H1 (cell line): Measurements from ENCODE around the gene NMT1. TPM values are rescaled to one million over a fixed set of nuclear protein-coding genes. Genes with fewer than 3 reads are reported as not detected.
A peak's percentile ranks its signal among the peaks of the same experiment; 100 is the strongest.

Experiments used
- CTCF ChIA-PET: fragments of 300-600 bp; sonication (Branson Sonifier 250); formaldehyde crosslinking; loops from one replicate; lab custom pipeline; 2021; ENCODE audit not compliant: partially characterized antibody; lab: Charles Lee
- POLR2A ChIA-PET: fragments of 300-600 bp; sonication (Branson Sonifier 250); formaldehyde crosslinking; loops from one replicate; lab custom pipeline; 2021; ENCODE audit warnings: inconsistent platforms; ENCODE audit not compliant: partially characterized antibody; lab: Charles Lee
- DNase-seq, 2 experiments: peaks; one replicate each; pipeline versions ENCODE4 v3.0.0 to v3.0.0-alpha.2; 2010 to 2022; ENCODE audit warnings: low spot score in 2 of 2, low read depth in 1 of 2, mixed read lengths in 1 of 2
- FAIRE-seq: peaks from 2 replicates; lab custom pipeline; 2011; peaks lifted over from hg19 to GRCh38; lab: Jason Lieb, UNC
- H2AFZ ChIP-seq: 2 replicates; pipeline ENCODE4 v1.8.1; 2012; ENCODE audit warnings: low read length, inconsistent platforms
- H2AK5ac ChIP-seq: 2 replicates; pipeline ENCODE4 v1.6.1; 2013; ENCODE audit warnings: low read depth, low read length
- H2BK120ac ChIP-seq: replicated peaks from 2 replicates; pipeline ENCODE3; 2013; ENCODE audit warnings: low read depth, low read length, inconsistent platforms
- H2BK12ac ChIP-seq: 2 replicates; pipeline ENCODE4 v1.6.1; 2013; ENCODE audit warnings: low read depth, low read length
- H2BK15ac ChIP-seq: 2 replicates; pipeline ENCODE4 v1.6.1; 2013; ENCODE audit warnings: low read length
- H2BK20ac ChIP-seq: 2 replicates; pipeline ENCODE4 v1.6.1; 2013; ENCODE audit warnings: low read length
- H2BK5ac ChIP-seq: 2 replicates; pipeline ENCODE4 v1.6.1; 2013; ENCODE audit warnings: low read depth, low read length
- H3K14ac ChIP-seq: 2 replicates; pipeline ENCODE4 v1.6.1; 2013; ENCODE audit warnings: inconsistent platforms; ENCODE audit not compliant: insufficient read length
- H3K18ac ChIP-seq: 2 replicates; pipeline ENCODE4 v1.6.1; 2013; ENCODE audit warnings: low read length; ENCODE audit errors: extremely low read depth
- H3K23ac ChIP-seq: 2 replicates; pipeline ENCODE4 v1.6.1; 2013; ENCODE audit warnings: inconsistent platforms; ENCODE audit not compliant: insufficient read length
- H3K23me2 ChIP-seq: 2 replicates; pipeline ENCODE4 v1.6.1; 2013; ENCODE audit warnings: low read depth, low read length
- H3K27ac ChIP-seq: 2 replicates; pipeline ENCODE4 v1.6.1; 2011; ENCODE audit warnings: low read depth, low read length, inconsistent platforms
- H3K27me3 ChIP-seq, 4 experiments: replicated peaks in 1 of 4; 1 replicate in 1 of 4; 2 replicates in 3 of 4; pipeline versions ENCODE4 v1.6.1 to v1.8.1; 2011 to 2013; ENCODE audit warnings: low read length in 3 of 4, mild to moderate bottlenecking in 3 of 4, inconsistent platforms in 2 of 4, mixed read lengths in 2 of 4, moderate library complexity in 1 of 4; ENCODE audit not compliant: control insufficient read depth in 3 of 4, insufficient read depth in 3 of 4; ENCODE audit errors: extremely low read depth in 1 of 4
- H3K36me3 ChIP-seq, 4 experiments: 2 replicates each; pipeline versions ENCODE4 v1.6.1 to v1.8.1; 2011 to 2013; ENCODE audit warnings: mild to moderate bottlenecking in 4 of 4, low read length in 3 of 4, moderate library complexity in 2 of 4, control low read depth in 1 of 4, inconsistent platforms in 1 of 4; ENCODE audit not compliant: insufficient read depth in 4 of 4, control insufficient read depth in 2 of 4
- H3K4ac ChIP-seq: replicated peaks from 2 replicates; pipeline ENCODE3; 2013; ENCODE audit warnings: low read length, low read depth, mixed read lengths, inconsistent platforms; ENCODE audit not compliant: insufficient read length
- H3K4me1 ChIP-seq, 4 experiments: replicated peaks in 1 of 4; 1 replicate in 1 of 4; 2 replicates in 3 of 4; pipeline versions ENCODE4 v1.6.1 to v1.8.1; 2011 to 2013; ENCODE audit warnings: low read length in 3 of 4, inconsistent platforms in 2 of 4, mixed read lengths in 1 of 4; ENCODE audit not compliant: insufficient read depth in 4 of 4, control insufficient read depth in 3 of 4
- H3K4me2 ChIP-seq, 2 experiments: 2 replicates each; pipeline versions ENCODE4 v1.6.1 to v1.8.1; 2011 to 2013; ENCODE audit warnings: low read depth in 2 of 2, low read length in 2 of 2, control low read depth in 1 of 2, inconsistent platforms in 1 of 2, mild to moderate bottlenecking in 1 of 2; ENCODE audit not compliant: insufficient read depth in 1 of 2
- H3K4me3 ChIP-seq, 4 experiments: fragments of 200-600, 300-600 bp in 1 of 4; sonication (generic), shearing (Covaris generic), sonication (Bioruptor Twin) in 1 of 4; 2 replicates each; pipeline versions ENCODE4 v1.5.1 to v1.8.1; 2011 to 2016; ENCODE audit warnings: low read length in 4 of 4, low read depth in 3 of 4, control low read depth in 2 of 4, inconsistent platforms in 2 of 4, mild to moderate bottlenecking in 2 of 4, mixed read lengths in 1 of 4, moderate library complexity in 1 of 4; ENCODE audit not compliant: insufficient read depth in 2 of 4; ENCODE audit errors: extremely low read depth in 1 of 4
- H3K56ac ChIP-seq: replicated peaks from 2 replicates; pipeline ENCODE3; 2013; ENCODE audit warnings: low read depth, mild to moderate bottlenecking, mixed read lengths, low read length, inconsistent platforms; ENCODE audit not compliant: insufficient read length
- H3K79me1 ChIP-seq: 2 replicates; pipeline ENCODE4 v1.6.1; 2013; ENCODE audit warnings: low read depth, low read length, control low read depth
- H3K79me2 ChIP-seq, 2 experiments: 2 replicates each; pipeline versions ENCODE4 v1.6.1 to v1.8.1; 2012 to 2013; ENCODE audit warnings: low read length in 2 of 2, mild to moderate bottlenecking in 2 of 2, inconsistent platforms in 1 of 2; ENCODE audit not compliant: insufficient read depth in 2 of 2, control insufficient read depth in 1 of 2
- H3K9ac ChIP-seq, 4 experiments: replicated peaks in 1 of 4; 1 replicate in 1 of 4; 2 replicates in 3 of 4; pipeline versions ENCODE4 v1.6.1 to v1.8.1; 2011 to 2013; ENCODE audit warnings: low read depth in 3 of 4, low read length in 3 of 4, control low read depth in 2 of 4, mild to moderate bottlenecking in 2 of 4, moderate library complexity in 2 of 4, inconsistent platforms in 1 of 4; ENCODE audit errors: extremely low read depth in 1 of 4
- H3K9me3 ChIP-seq, 2 experiments: 2 replicates each; pipeline versions ENCODE4 v1.6.1 to v1.8.1; 2012 to 2013; ENCODE audit warnings: mild to moderate bottlenecking in 2 of 2, moderate library complexity in 2 of 2, control low read depth in 1 of 2, inconsistent platforms in 1 of 2, low read depth in 1 of 2, low read length in 1 of 2, mixed read lengths in 1 of 2; ENCODE audit not compliant: insufficient read depth in 2 of 2
- H4K20me1 ChIP-seq, 2 experiments: replicated peaks in 1 of 2; 2 replicates each; pipeline versions ENCODE3 to v1.8.1; 2011 to 2013; ENCODE audit warnings: inconsistent platforms in 2 of 2, low read length in 2 of 2, mild to moderate bottlenecking in 1 of 2; ENCODE audit not compliant: insufficient read depth in 2 of 2, control insufficient read depth in 1 of 2
- H4K5ac ChIP-seq: 2 replicates; pipeline ENCODE4 v1.6.1; 2013; ENCODE audit warnings: low read length, low read depth, mixed read lengths, inconsistent platforms; ENCODE audit not compliant: insufficient read length
- H4K8ac ChIP-seq: 2 replicates; pipeline ENCODE4 v1.8.0; 2013; ENCODE audit warnings: mild to moderate bottlenecking, moderate library complexity, low read length, inconsistent platforms; ENCODE audit not compliant: insufficient read depth; ENCODE audit errors: extremely low read depth
- H4K91ac ChIP-seq: replicated peaks from 2 replicates; pipeline ENCODE3; 2013; ENCODE audit warnings: low read length, mixed read lengths, inconsistent platforms; ENCODE audit not compliant: insufficient read length
- SP1 ChIP-seq: IDR thresholded peaks from 2 replicates; pipeline ENCODE4 v1.6.1; 2011; ENCODE audit warnings: low read depth, low read length
- WGBS, 2 experiments: shearing (Covaris generic) in 1 of 2; methylation state at CpG; one replicate each; pipeline versions ENCODE4 v1.1.6 to v1.1.7; 2013 to 2015; ENCODE audit warnings: low lambda C conversion rate in 2 of 2, mixed read lengths in 2 of 2, inconsistent platforms in 1 of 2, low coverage in 1 of 2, missing lambda C conversion rate in 1 of 2; ENCODE audit not compliant: insufficient replicate concordance in 2 of 2, insufficient coverage in 1 of 2, insufficient read length in 1 of 2; ENCODE audit errors: extremely low coverage in 1 of 2, missing lambda C conversion rate in 1 of 2; 5-methylcytosine and 5-hydroxymethylcytosine counted together
- polyA plus RNA-seq, 7 experiments: library from polyadenylated mRNA; depleted of rRNA in 3 of 7; stranded (reverse) in 5 of 7; unstranded in 2 of 7; fragments of >200 nt in 5 of 7; fragments of 200-250 nt in 2 of 7; gene quantifications; 1 replicate in 5 of 7; 2 replicates in 1 of 7; 4 replicates in 1 of 7; pipeline versions ENCODE4 v1.2.1 to v1.2.3, GENCODE V29; 2011 to 2013; ENCODE audit warnings: missing spikeins in 2 of 7, mixed read lengths in 2 of 7
- total RNA-seq: library from RNA; stranded (reverse); fragmentation: NEBNext Ultra II Directional; extraction: Animal tissue kit (Norgen Biotek cat#: 25700); gene quantifications from 2 replicates; pipeline ENCODE4 v1.2.1, GENCODE V29; 2021

The NMT1 gene
- total and polyA plus RNA-seq, 2 of the 8 experiments (the other 6 are each of a cell fraction or from before 2014, with no cell fraction given) = 42.9 to 149 TPM

DNA sequence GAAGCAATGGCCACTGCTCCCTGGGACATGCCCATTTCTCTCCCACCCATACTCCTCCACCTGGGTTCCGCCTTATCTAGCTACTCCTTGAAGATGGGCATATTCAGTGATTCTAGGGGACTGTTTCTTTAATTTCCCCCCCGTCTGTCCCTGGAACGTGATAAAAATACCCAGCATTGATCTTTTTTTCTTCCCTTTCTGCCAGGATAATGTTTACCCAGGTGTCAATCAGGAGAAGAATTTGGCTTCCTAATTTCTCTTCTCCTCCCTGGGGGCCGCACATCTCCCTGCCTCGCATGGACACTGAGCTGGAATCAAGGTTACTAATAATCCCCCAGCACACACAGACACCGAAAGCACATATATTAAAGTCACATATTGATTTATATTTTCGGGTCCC, 44.9 kb upstream of the NMT1 start:
- WGBS, 2 experiments = 82% methylated on average over 7 of the region's 7 CpGs; no CpG with 5 or more reads in 1 of the 2 experiments
- H4K8ac ChIP-seq = no peak overlapping the region
- H3K27ac ChIP-seq = no peak overlapping the region; the same call in 1 of the 2 replicates
- POLR2A ChIA-PET = interaction anchor here (1.0 to 1.2 kb wide), 2 partner anchors 56 to 116 kb away, joined by 3 read pairs; a partner anchor contains a TSS
- CTCF ChIA-PET = interaction anchor here (0.8 to 16.2 kb wide), 4 partner anchors 21 to 93 kb away, joined by 3 to 243 read pairs (median 66); no protein-coding TSS in a partner anchor
- H3K79me2 ChIP-seq = no peaks in the 10 kb centered on the region
- no peak overlapping the region for H3K56ac ChIP-seq
- H2AFZ ChIP-seq = no peak overlapping the region
- 0 out of 7 replicates have a peak overlapping the region, but pooled peaks of 1 of the 4 experiments have one; percentile 10 for H3K9ac ChIP-seq
- no peaks in the 10 kb centered on the region for H3K36me3 ChIP-seq
- H3K4ac ChIP-seq = no peak overlapping the region
- H4K20me1 ChIP-seq = peaks cover 0 to 1% of the 10 kb centered on the region in 2 experiments
- H3K4me1 ChIP-seq = peaks cover 7 to 24% (median 12%) of the 10 kb centered on the region in 4 experiments
- H3K79me1 ChIP-seq = no peaks in the 10 kb centered on the region
- H3K27me3 ChIP-seq = peaks cover 19 to 36% (median 33%) of the 10 kb centered on the region in 4 experiments
- H2BK120ac ChIP-seq = no peak overlapping the region
- no peak overlapping the region for H3K4me2 ChIP-seq
- H3K9me3 ChIP-seq = no peaks in the 10 kb centered on the region
- no peak overlapping the region for H3K14ac ChIP-seq
- no peak overlapping the region for H2BK15ac ChIP-seq
- H4K5ac ChIP-seq = no peak overlapping the region
- H2BK5ac ChIP-seq = no peak overlapping the region
- H2BK12ac ChIP-seq = no peak overlapping the region; the same call in 1 of the 2 replicates
- H2BK20ac ChIP-seq = no peak overlapping the region
- no peak overlapping the region for H4K91ac ChIP-seq
- no peak overlapping the region for H3K4me3 ChIP-seq
- no peak overlapping the region for H3K18ac ChIP-seq
- FAIRE-seq (no peak), DNase-seq (no peak)
- H2AK5ac ChIP-seq = no peak overlapping the region
- no peak overlapping the region for H3K23ac ChIP-seq
- no peaks in the 10 kb centered on the region; the same call in 1 of the 2 replicates for H3K23me2 ChIP-seq
- no peak for TF ChIP-seq SP1
